K562 (cell line): ENCODE results near the gene PPP1R3C. TPM values are rescaled to one million over a fixed set of nuclear protein-coding genes. Genes with fewer than 3 reads are reported as not detected.

Experiments
- ARID3A ChIP-seq: IDR thresholded peaks from 2 replicates; pipeline ENCODE4 v1.6.1; 2012; ENCODE audit warnings: low read depth, low read length, improper control_type of control experiment, borderline replicate concordance
- CBFB ChIP-seq: sonication (generic); formaldehyde crosslinking; IDR thresholded peaks from 2 replicates; pipeline ENCODE4 v1.4.0; 2020; ENCODE audit warnings: mild to moderate bottlenecking, missing genetic modification reagents
- CHD7 ChIP-seq: fragments of 200-600 bp; sonication (generic); IDR thresholded peaks from one replicate; pipeline ENCODE4 v1.6.1; 2012; ENCODE audit warnings: mild to moderate bottlenecking, low read depth, low read length, inconsistent platforms
- DEAF1 ChIP-seq: fragments of 450-650 bp; formaldehyde crosslinking; IDR thresholded peaks from 2 replicates; pipeline ENCODE4 v1.4.0; 2020; ENCODE audit warnings: mild to moderate bottlenecking, moderate library complexity
- JUNB ChIP-seq: fragments of 450-650 bp; formaldehyde crosslinking; conservative IDR thresholded peaks from 2 replicates; pipeline ENCODE4 v1.4.0; 2020; ENCODE audit warnings: mild to moderate bottlenecking
- KDM2B ChIP-seq: fragments of 250-450 bp; sonication (Bioruptor Pico); IDR thresholded peaks from 2 replicates; pipeline ENCODE4 v1.8.0; 2021; ENCODE audit warnings: mild to moderate bottlenecking, moderate library complexity
- MTA3 ChIP-seq: fragments of 450-650 bp; formaldehyde crosslinking; IDR thresholded peaks from 2 replicates; pipeline ENCODE4 v1.6.1; 2017; ENCODE audit warnings: mild to moderate bottlenecking, borderline replicate concordance
- NCOA4 ChIP-seq: fragments of 450-650 bp; IDR thresholded peaks from 2 replicates; pipeline ENCODE4 v1.6.1; 2018; ENCODE audit warnings: mild to moderate bottlenecking; ENCODE audit not compliant: partially characterized antibody
- RBM39 ChIP-seq: fragments of 200-400 bp; formaldehyde crosslinking; optimal IDR thresholded peaks from 2 replicates; pipeline ENCODE3; 2018; ENCODE audit warnings: low read depth, low read length
- TGIF2 ChIP-seq: sonication (generic); formaldehyde crosslinking; IDR thresholded peaks from 2 replicates; pipeline ENCODE4 v1.8.1; 2022; ENCODE audit warnings: mild to moderate bottlenecking, missing genetic modification reagents, moderate library complexity
- ZNF408 ChIP-seq: fragments of 250-450 bp; sonication (Bioruptor Pico); IDR thresholded peaks from 2 replicates; pipeline ENCODE4 v1.4.0; 2020; ENCODE audit warnings: low read depth, mild to moderate bottlenecking, moderate library complexity
- polyA plus RNA-seq, 8 experiments: library from polyadenylated mRNA; depleted of rRNA in 4 of 8; stranded (reverse) in 5 of 8; unstranded in 3 of 8; fragments of >200 nt; fragmentation: Nextera tagmentation in 2 of 8; fragmentation: Illumina TruSeq in 1 of 8; extraction: Ambion mirVana in 2 of 8; extraction: Trizol in 1 of 8; gene quantifications; 2 replicates each; pipeline versions ENCODE4 v1.2.1 to v1.2.3, GENCODE V29; 2011 to 2014; ENCODE audit warnings: inconsistent platforms in 1 of 8, missing spikeins in 1 of 8
- total RNA-seq, 7 experiments: library from RNA; depleted of rRNA in 6 of 7; stranded (reverse); fragments of >200 nt in 6 of 7; fragmentation: Illumina TruSeq in 2 of 7; extraction: Trizol in 2 of 7; gene quantifications; 2 replicates each; pipeline versions ENCODE4 v1.2.1 to v1.2.3, GENCODE V29; 2011 to 2021; ENCODE audit warnings: low replicate concordance in 1 of 7

Gene PPP1R3C
- total and polyA plus RNA-seq, 9 of the 15 experiments (the other 6 are each of a cell fraction or from before 2014, with no cell fraction given): 0.06 to 0.24 (median 0.12) TPM; not detected in 3

GRCh38 chr10:91672021-91672608 is 39.2 kb upstream of the PPP1R3C start (continued):
- TF ChIP-seq DEAF1 (CRISPR knock-in tag) (no peak), TGIF2 (CRISPR knock-in tag) (no peak), JUNB (CRISPR knock-in tag) (no peak), CBFB (CRISPR knock-in tag) (no peak), ARID3A (no peak), CHD7 (no peak), MTA3 (no peak), RBM39 (no peak), ZNF408 (no peak), NCOA4 (no peak), KDM2B (CRISPR knock-in tag) (no peak)
